HFFc6 (cell line): Measurements from ENCODE around the gene PAEP. TPM values are rescaled to one million over a fixed set of nuclear protein-coding genes. Genes with fewer than 3 reads are reported as not detected.

ENCODE experiments used
- DNase-seq: peaks from one replicate; pipeline ENCODE4 v3.0.0-alpha.2; 2018
- H3K27ac Mint-ChIP-seq: 2 replicates; pipeline ENCODE4 v1.8.0; 2020; ENCODE audit warnings: mild to moderate bottlenecking, mixed read lengths
- H3K27me3 Mint-ChIP-seq: 2 replicates; pipeline ENCODE4 v1.8.0; 2021; ENCODE audit warnings: mild to moderate bottlenecking, moderate library complexity, mixed read lengths; ENCODE audit not compliant: insufficient read depth
- H3K36me3 Mint-ChIP-seq: 2 replicates; pipeline ENCODE4 v1.8.0; 2021; ENCODE audit warnings: low read depth, mixed read lengths
- H3K4me1 Mint-ChIP-seq: 2 replicates; pipeline ENCODE4 v1.8.0; 2020; ENCODE audit warnings: low read depth, mixed read lengths
- H3K4me3 Mint-ChIP-seq: 2 replicates; pipeline ENCODE4 v1.8.0; 2020; ENCODE audit warnings: mild to moderate bottlenecking, moderate library complexity, mixed read lengths
- H3K9me3 Mint-ChIP-seq: 2 replicates; pipeline ENCODE4 v1.8.0; 2020; ENCODE audit warnings: mild to moderate bottlenecking, mixed read lengths
- total RNA-seq, 6 experiments: library from RNA; stranded (reverse); fragmentation: NEBNext Ultra II Directional; extraction: Animal tissue kit (Norgen Biotek cat#: 25700); gene quantifications; 2 replicates in 1 of 6; 3 replicates in 5 of 6; pipeline ENCODE4 v1.2.3, GENCODE V29; 2021
- TF ChIP-seq, protein P1 (sequence below): fragments of 200-600 bp; sonication (generic); IDR thresholded peaks from 2 replicates; pipeline ENCODE4 v1.5.0; 2021; ENCODE audit warnings: antibody characterized with exemption, mild to moderate bottlenecking

The PAEP gene
- total RNA-seq, 6 experiments from 2014 or later: not detected

DNA sequence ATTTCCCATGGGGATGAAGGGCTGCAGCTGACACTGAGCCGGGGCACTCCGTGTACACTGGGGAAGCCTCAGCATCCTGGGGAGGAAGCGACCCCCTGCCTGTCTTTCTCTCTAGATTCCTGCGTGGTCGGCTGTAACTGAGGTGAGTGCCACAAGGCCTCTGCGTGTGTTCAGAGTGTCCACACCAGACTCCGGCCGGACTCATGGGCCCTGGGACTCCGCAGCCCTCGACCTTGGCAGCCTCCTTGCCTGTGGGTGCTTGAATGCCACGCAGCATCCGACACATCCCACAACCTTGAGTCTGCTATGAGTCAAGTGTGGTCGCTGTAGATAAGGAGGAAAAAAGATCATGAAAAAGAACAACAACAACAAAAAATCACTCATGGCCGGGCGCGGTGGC lies 23.4 kb downstream of the PAEP start:
- TF ChIP-seq, protein P1, sequence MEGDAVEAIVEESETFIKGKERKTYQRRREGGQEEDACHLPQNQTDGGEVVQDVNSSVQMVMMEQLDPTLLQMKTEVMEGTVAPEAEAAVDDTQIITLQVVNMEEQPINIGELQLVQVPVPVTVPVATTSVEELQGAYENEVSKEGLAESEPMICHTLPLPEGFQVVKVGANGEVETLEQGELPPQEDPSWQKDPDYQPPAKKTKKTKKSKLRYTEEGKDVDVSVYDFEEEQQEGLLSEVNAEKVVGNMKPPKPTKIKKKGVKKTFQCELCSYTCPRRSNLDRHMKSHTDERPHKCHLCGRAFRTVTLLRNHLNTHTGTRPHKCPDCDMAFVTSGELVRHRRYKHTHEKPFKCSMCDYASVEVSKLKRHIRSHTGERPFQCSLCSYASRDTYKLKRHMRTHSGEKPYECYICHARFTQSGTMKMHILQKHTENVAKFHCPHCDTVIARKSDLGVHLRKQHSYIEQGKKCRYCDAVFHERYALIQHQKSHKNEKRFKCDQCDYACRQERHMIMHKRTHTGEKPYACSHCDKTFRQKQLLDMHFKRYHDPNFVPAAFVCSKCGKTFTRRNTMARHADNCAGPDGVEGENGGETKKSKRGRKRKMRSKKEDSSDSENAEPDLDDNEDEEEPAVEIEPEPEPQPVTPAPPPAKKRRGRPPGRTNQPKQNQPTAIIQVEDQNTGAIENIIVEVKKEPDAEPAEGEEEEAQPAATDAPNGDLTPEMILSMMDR: no peak
- Mint-ChIP-seq H3K9me3 (peaks cover 14% of the 10 kb centered on the region), H3K36me3 (no peaks in the 10 kb centered on the region), H3K27ac (no peak overlapping the region), H3K4me3 (no peak overlapping the region), H3K27me3 (peaks cover 16% of the 10 kb centered on the region), H3K4me1 (no peaks in the 10 kb centered on the region)
- no peak for DNase-seq

DNA sequence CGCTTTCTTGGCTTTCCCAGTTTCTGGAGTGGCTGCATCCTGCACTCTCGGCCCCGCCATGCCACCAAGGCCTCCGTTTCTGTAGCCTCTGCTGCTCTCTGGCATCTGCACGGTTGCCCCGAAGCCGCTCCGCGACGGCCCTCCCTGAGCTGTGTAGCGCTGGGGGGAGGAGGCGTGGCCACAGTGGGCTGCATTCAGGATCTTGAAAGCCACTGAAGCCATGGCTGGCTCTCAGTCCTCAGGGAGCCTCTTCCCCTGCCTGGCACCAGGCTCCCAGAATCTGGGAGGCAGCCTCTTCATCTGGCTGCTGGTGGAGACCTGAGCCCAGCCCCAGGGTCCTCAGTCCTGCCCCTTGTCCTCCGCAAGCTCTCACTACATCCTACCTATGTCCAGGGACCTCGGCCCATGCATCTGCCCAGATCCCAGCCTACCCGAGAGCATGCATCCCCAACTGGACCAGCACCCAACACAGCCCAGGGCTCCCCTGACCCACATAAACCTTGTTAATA lies 25.1 kb downstream of the PAEP start:
- Mint-ChIP-seq H3K4me3 (no peak overlapping the region), H3K9me3 (peaks cover 13% of the 10 kb centered on the region), H3K27me3 (peaks cover 13% of the 10 kb centered on the region), H3K36me3 (no peaks in the 10 kb centered on the region), H3K4me1 (no peaks in the 10 kb centered on the region), H3K27ac (no peak overlapping the region)
- TF ChIP-seq, protein P1: no peak
- no peak for DNase-seq

DNA sequence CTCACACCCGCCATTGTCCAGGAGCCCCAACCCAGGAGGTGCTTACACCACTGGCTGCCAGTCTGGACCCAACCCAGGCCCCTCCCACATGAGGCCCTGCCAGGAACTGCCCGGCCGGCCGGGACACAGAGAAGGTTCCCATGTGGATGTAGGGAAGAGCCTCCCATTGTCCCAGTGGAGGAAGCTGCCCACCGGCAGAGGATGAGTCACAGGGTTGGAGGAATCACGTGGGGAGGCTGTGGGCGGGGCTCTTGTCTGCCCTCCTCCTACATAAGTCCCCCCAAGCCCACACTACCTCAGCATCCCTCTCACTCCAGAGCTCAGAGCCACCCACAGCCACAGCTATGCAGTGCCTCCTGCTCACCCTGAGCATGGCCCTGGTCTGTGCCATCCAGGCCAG lies 26.1 kb downstream of the PAEP start:
- Mint-ChIP-seq H3K4me3 (no peak overlapping the region), H3K9me3 (peaks cover 8% of the 10 kb centered on the region; the same call in 1 of the 2 replicates), H3K36me3 (no peaks in the 10 kb centered on the region), H3K27ac (no peak overlapping the region), H3K4me1 (no peaks in the 10 kb centered on the region), H3K27me3 (peaks cover 13% of the 10 kb centered on the region)
- no peak for DNase-seq
- TF ChIP-seq, protein P1: no peak

DNA sequence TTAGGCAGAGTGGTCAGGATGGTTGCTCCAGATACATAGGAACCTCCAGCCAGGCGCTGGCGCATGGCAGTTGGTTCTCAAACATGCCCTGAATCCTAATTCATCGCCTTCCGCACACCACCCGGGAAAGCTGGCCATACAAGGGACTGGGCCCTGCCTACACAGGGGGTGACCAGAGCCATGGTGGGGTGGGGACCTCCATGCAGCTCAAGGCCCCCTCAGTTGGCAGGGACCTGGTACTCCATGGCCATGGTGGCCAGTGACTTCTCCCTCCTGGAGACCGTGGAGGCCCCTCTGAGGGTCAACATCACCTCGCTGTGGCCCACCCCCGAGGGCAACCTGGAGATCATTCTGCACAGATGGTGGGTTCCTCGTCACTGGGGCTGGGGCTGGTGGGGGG lies 26.8 kb downstream of the PAEP start:
- Mint-ChIP-seq H3K27ac (no peak overlapping the region), H3K9me3 (peaks cover 8% of the 10 kb centered on the region; the same call in 1 of the 2 replicates), H3K27me3 (peaks cover 13% of the 10 kb centered on the region), H3K4me3 (no peak overlapping the region), H3K36me3 (no peaks in the 10 kb centered on the region), H3K4me1 (no peaks in the 10 kb centered on the region)
- DNase-seq: no peak
- TF ChIP-seq, protein P1: no peak

DNA sequence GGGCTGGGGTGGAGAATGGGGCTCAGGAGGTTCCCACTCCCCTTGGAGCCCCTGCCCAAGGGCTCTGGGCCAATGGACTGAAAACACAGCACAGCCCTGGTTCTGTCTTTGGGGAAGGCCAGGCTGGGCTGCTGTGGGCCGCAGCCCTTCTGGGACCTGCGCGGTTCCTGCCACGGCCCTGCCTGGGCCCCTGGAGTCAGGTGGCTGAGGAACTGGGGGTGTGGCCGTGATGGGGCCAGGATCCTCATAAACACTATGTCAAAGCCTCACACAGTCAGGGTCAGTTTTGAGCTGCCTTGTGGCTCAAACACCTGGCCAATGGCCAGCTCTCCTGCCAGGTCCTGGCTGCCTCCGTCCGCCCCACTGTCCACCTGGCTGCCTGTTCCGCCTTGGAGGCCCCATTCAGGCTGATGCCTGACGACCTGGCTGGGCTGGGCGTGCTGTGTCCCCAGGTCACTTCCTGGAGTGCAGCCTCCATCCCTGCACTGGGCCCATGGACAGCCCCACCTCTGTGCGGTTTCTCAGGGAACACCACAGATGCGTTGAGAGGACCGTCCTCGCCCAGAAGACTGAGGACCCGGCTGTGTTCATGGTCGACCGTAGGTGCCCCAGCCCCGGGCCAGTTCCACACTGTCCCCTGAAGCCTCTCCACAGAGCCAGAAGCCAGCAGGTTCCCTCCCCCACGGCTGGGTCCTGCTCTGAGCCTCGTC lies 27.5 kb downstream of the PAEP start:
- TF ChIP-seq, protein P1: no peak
- Mint-ChIP-seq H3K4me3 (no peak overlapping the region), H3K36me3 (no peaks in the 10 kb centered on the region), H3K27me3 (peaks cover 13% of the 10 kb centered on the region), H3K9me3 (peaks cover 8% of the 10 kb centered on the region; the same call in 1 of the 2 replicates), H3K4me1 (no peaks in the 10 kb centered on the region), H3K27ac (no peak overlapping the region)
- no peak for DNase-seq
